Stimulated activated naive CD8-positive, alpha-beta T cell treated with anti-CD3 and anti-CD28 coated beads, Interleukin-15, Interleukin-2, amounts not matched to agents 100 ng/mL and 50 ng/mL, for 24 hours (primary cell): ENCODE results near the gene PDPN.

Experiments used
- H3K27ac Mint-ChIP-seq: one replicate; pipeline ENCODE4 v1.8.0; 2021; ENCODE audit warnings: mild to moderate bottlenecking, mixed read lengths
- H3K27me3 Mint-ChIP-seq: one replicate; pipeline ENCODE4 v1.8.0; 2021; ENCODE audit warnings: mixed read lengths
- H3K36me3 Mint-ChIP-seq: one replicate; pipeline ENCODE4 v1.8.0; 2021; ENCODE audit warnings: low read depth, mixed read lengths
- H3K4me1 Mint-ChIP-seq: one replicate; pipeline ENCODE4 v1.8.0; 2021; ENCODE audit warnings: low read depth, mixed read lengths
- H3K4me3 Mint-ChIP-seq: one replicate; pipeline ENCODE4 v1.8.0; 2021; ENCODE audit warnings: mild to moderate bottlenecking, mixed read lengths
- H3K9me3 Mint-ChIP-seq: one replicate; pipeline ENCODE4 v1.8.0; 2021; ENCODE audit warnings: mixed read lengths

PDPN gene

GRCh38 chr1:13587256-13588030 is 3.8 kb downstream of the PDPN start:
- no peaks in the 10 kb centered on the region for H3K36me3 Mint-ChIP-seq
- H3K27me3 Mint-ChIP-seq, result peaks cover 52% of the 10 kb centered on the region
- H3K4me1 Mint-ChIP-seq, result no peaks in the 10 kb centered on the region
- no peak overlapping the region for H3K27ac Mint-ChIP-seq
- no peak overlapping the region for H3K4me3 Mint-ChIP-seq
- no peaks in the 10 kb centered on the region for H3K9me3 Mint-ChIP-seq

GRCh38 chr1:13588946-13589796 is 5.5 kb downstream of the PDPN start:
- Mint-ChIP-seq H3K9me3 (no peaks in the 10 kb centered on the region), H3K27me3 (peaks cover 46% of the 10 kb centered on the region), H3K4me3 (no peak overlapping the region), H3K27ac (no peak overlapping the region), H3K36me3 (no peaks in the 10 kb centered on the region), H3K4me1 (no peaks in the 10 kb centered on the region)

- Mint-ChIP-seq H3K27ac (no peak overlapping the region), H3K4me3 (no peak overlapping the region), H3K36me3 (no peaks in the 10 kb centered on the region), H3K4me1 (no peaks in the 10 kb centered on the region), H3K27me3 (peaks cover 39% of the 10 kb centered on the region), H3K9me3 (no peaks in the 10 kb centered on the region)
These were observed 6.9 kb downstream of the PDPN start for GRCh38 chr1:13590486-13590885.

GRCh38 chr1:13593511-13594131 is 10.0 kb downstream of the PDPN start:
- Mint-ChIP-seq H3K4me3 (no peak overlapping the region), H3K4me1 (no peaks in the 10 kb centered on the region), H3K9me3 (no peaks in the 10 kb centered on the region), H3K36me3 (no peaks in the 10 kb centered on the region), H3K27ac (no peak overlapping the region), H3K27me3 (peaks cover 27% of the 10 kb centered on the region)

GRCh38 chr1:13595411-13595810 is 11.8 kb downstream of the PDPN start:
- no peak overlapping the region for H3K4me3 Mint-ChIP-seq
- no peak overlapping the region for H3K27ac Mint-ChIP-seq
- no peaks in the 10 kb centered on the region for H3K9me3 Mint-ChIP-seq
- no peaks in the 10 kb centered on the region for H3K36me3 Mint-ChIP-seq
- H3K4me1 Mint-ChIP-seq, result no peaks in the 10 kb centered on the region
- H3K27me3 Mint-ChIP-seq, result peaks cover 19% of the 10 kb centered on the region

- H3K27ac Mint-ChIP-seq, result no peak overlapping the region
- H3K36me3 Mint-ChIP-seq, result no peaks in the 10 kb centered on the region
- no peak overlapping the region for H3K4me3 Mint-ChIP-seq
These were observed 13.5 kb downstream of the PDPN start for GRCh38 chr1:13597166-13597565.

GRCh38 chr1:13600762-13601453 is 17.3 kb downstream of the PDPN start:
- no peaks in the 10 kb centered on the region for H3K4me1 Mint-ChIP-seq
- H3K27me3 Mint-ChIP-seq, result no peaks in the 10 kb centered on the region
- H3K27ac Mint-ChIP-seq, result no peak overlapping the region
- H3K9me3 Mint-ChIP-seq, result no peaks in the 10 kb centered on the region
- H3K36me3 Mint-ChIP-seq, result no peaks in the 10 kb centered on the region
- no peak overlapping the region for H3K4me3 Mint-ChIP-seq

More at GRCh38 chr1:13597166-13597565, 13.5 kb downstream of the PDPN start:
- H3K27me3 Mint-ChIP-seq, result peaks cover 16% of the 10 kb centered on the region
- no peaks in the 10 kb centered on the region for H3K4me1 Mint-ChIP-seq
- no peaks in the 10 kb centered on the region for H3K9me3 Mint-ChIP-seq

- H3K4me1 Mint-ChIP-seq, result no peaks in the 10 kb centered on the region
These were observed 20.5 kb downstream of the PDPN start for GRCh38 chr1:13604176-13604575.

GRCh38 chr1:13604721-13605120 is 21.1 kb downstream of the PDPN start:
- Mint-ChIP-seq H3K4me3 (no peak overlapping the region), H3K27ac (no peak overlapping the region), H3K27me3 (peaks cover 8% of the 10 kb centered on the region), H3K4me1 (no peaks in the 10 kb centered on the region), H3K36me3 (no peaks in the 10 kb centered on the region), H3K9me3 (no peaks in the 10 kb centered on the region)

More at GRCh38 chr1:13604176-13604575, 20.5 kb downstream of the PDPN start:
- no peaks in the 10 kb centered on the region for H3K9me3 Mint-ChIP-seq
- no peaks in the 10 kb centered on the region for H3K36me3 Mint-ChIP-seq
- no peak overlapping the region for H3K4me3 Mint-ChIP-seq
- H3K27me3 Mint-ChIP-seq, result peaks cover 8% of the 10 kb centered on the region
- no peak overlapping the region for H3K27ac Mint-ChIP-seq

GRCh38 chr1:13605159-13605558 is 21.5 kb downstream of the PDPN start:
- Mint-ChIP-seq H3K36me3 (no peaks in the 10 kb centered on the region), H3K27me3 (peaks cover 8% of the 10 kb centered on the region), H3K9me3 (no peaks in the 10 kb centered on the region), H3K27ac (no peak overlapping the region), H3K4me3 (no peak overlapping the region), H3K4me1 (no peaks in the 10 kb centered on the region)

GRCh38 chr1:13607002-13607401 is 23.4 kb downstream of the PDPN start:
- no peak overlapping the region for H3K4me3 Mint-ChIP-seq
- H3K4me1 Mint-ChIP-seq, result no peaks in the 10 kb centered on the region
- H3K27ac Mint-ChIP-seq, result no peak overlapping the region
- no peaks in the 10 kb centered on the region for H3K36me3 Mint-ChIP-seq
- peaks cover 13% of the 10 kb centered on the region for H3K27me3 Mint-ChIP-seq
- H3K9me3 Mint-ChIP-seq, result no peaks in the 10 kb centered on the region

GRCh38 chr1:13616234-13616633 is 32.6 kb downstream of the PDPN start:
- Mint-ChIP-seq H3K36me3 (no peaks in the 10 kb centered on the region), H3K4me1 (no peaks in the 10 kb centered on the region), H3K27ac (no peak overlapping the region), H3K27me3 (peaks cover 6% of the 10 kb centered on the region), H3K4me3 (no peak overlapping the region), H3K9me3 (no peaks in the 10 kb centered on the region)

- no peak overlapping the region for H3K27ac Mint-ChIP-seq
- H3K4me3 Mint-ChIP-seq, result no peak overlapping the region
- H3K27me3 Mint-ChIP-seq, result peaks cover 3% of the 10 kb centered on the region
- no peaks in the 10 kb centered on the region for H3K4me1 Mint-ChIP-seq
- H3K36me3 Mint-ChIP-seq, result no peaks in the 10 kb centered on the region
- H3K9me3 Mint-ChIP-seq, result no peaks in the 10 kb centered on the region
These were observed 33.5 kb downstream of the PDPN start for GRCh38 chr1:13617108-13617507.

- H3K36me3 Mint-ChIP-seq, result no peaks in the 10 kb centered on the region
- H3K4me1 Mint-ChIP-seq, result no peaks in the 10 kb centered on the region
- no peak overlapping the region for H3K4me3 Mint-ChIP-seq
- H3K27me3 Mint-ChIP-seq, result peaks cover 7% of the 10 kb centered on the region
- H3K9me3 Mint-ChIP-seq, result no peaks in the 10 kb centered on the region
- H3K27ac Mint-ChIP-seq, result no peak overlapping the region
These were observed 34.1 kb downstream of the PDPN start for GRCh38 chr1:13617773-13618172.
